HL-60 (cell line): ENCODE results near the gene SLC3A2.

ENCODE experiments used
- DNase-seq, 2 experiments: peaks; one replicate each; pipeline ENCODE4 v3.0.0-alpha.2; 2010 to 2020; ENCODE audit warnings: low read depth in 1 of 2, low spot score in 1 of 2
- H3K27ac ChIP-seq: fragments of 250-450 bp; sonication (Bioruptor Pico); replicated peaks from 2 replicates; pipeline ENCODE4 v1.5.1; 2020; ENCODE audit warnings: mild to moderate bottlenecking, moderate library complexity
- H3K27me3 ChIP-seq: fragments of 250-450 bp; sonication (Bioruptor Pico); 2 replicates; pipeline ENCODE4 v1.5.1; 2021; ENCODE audit warnings: mild to moderate bottlenecking, moderate library complexity; ENCODE audit not compliant: insufficient read depth, poor library complexity, severe bottlenecking
- H3K4me3 ChIP-seq: replicated peaks from 2 replicates; pipeline ENCODE4 v1.5.1; 2011; ENCODE audit warnings: mild to moderate bottlenecking, control low read depth, low read length; ENCODE audit not compliant: insufficient read depth
- CTCF ChIP-seq: IDR thresholded peaks from one replicate; pipeline ENCODE4 v1.5.1; 2011; ENCODE audit warnings: low read length, control low read depth, inconsistent platforms; ENCODE audit not compliant: insufficient read depth
- GABPA ChIP-seq: IDR thresholded peaks from 2 replicates; pipeline ENCODE4 v1.6.1; 2012; ENCODE audit warnings: low read depth
- POLR2AphosphoS5 ChIP-seq: IDR thresholded peaks from 2 replicates; pipeline ENCODE4 v1.6.1; 2012; ENCODE audit warnings: low read depth
- REST ChIP-seq: IDR thresholded peaks from 2 replicates; pipeline ENCODE4 v1.6.1; 2012; ENCODE audit warnings: low read depth; ENCODE audit not compliant: insufficient replicate concordance
- SPI1 ChIP-seq: IDR thresholded peaks from 2 replicates; pipeline ENCODE4 v1.6.1; 2012; ENCODE audit warnings: low read depth, mild to moderate bottlenecking, borderline replicate concordance

The SLC3A2 gene

GRCh38 chr11:62917906-62918502 lies 37.3 kb downstream of the SLC3A2 start:
- TF ChIP-seq REST = no peak
- no peak for DNase-seq

GRCh38 chr11:62918531-62918930 lies 37.8 kb downstream of the SLC3A2 start:
- DNase-seq = no peak
- no peak for TF ChIP-seq POLR2AphosphoS5
- no peak for TF ChIP-seq REST
- TF ChIP-seq CTCF = no peak
- TF ChIP-seq SPI1 = no peak
- TF ChIP-seq GABPA = no peak
- Histone ChIP-seq H3K27ac (no peak overlapping the region), H3K27me3 (peaks cover 33% of the 10 kb centered on the region), H3K4me3 (no peak overlapping the region)

More at GRCh38 chr11:62917906-62918502, 37.3 kb downstream of the SLC3A2 start:
- Histone ChIP-seq H3K27ac (no peak overlapping the region), H3K27me3 (peaks cover 27% of the 10 kb centered on the region), H3K4me3 (no peak overlapping the region)

- Histone ChIP-seq H3K4me3 (no peak overlapping the region), H3K27ac (no peak overlapping the region), H3K27me3 (peaks cover 41% of the 10 kb centered on the region)
- DNase-seq = no peak
- TF ChIP-seq SPI1 (no peak), CTCF (no peak)
These were observed 38.8 kb downstream of the SLC3A2 start for GRCh38 chr11:62919476-62919875.

- Histone ChIP-seq H3K4me3 (no peak overlapping the region), H3K27ac (no peak overlapping the region), H3K27me3 (peaks cover 46% of the 10 kb centered on the region)
- DNase-seq = no peak
- TF ChIP-seq SPI1 (no peak), POLR2AphosphoS5 (no peak), REST (no peak), CTCF (no peak), GABPA (no peak)
These were observed 39.4 kb downstream of the SLC3A2 start for GRCh38 chr11:62919898-62920640.
